GM21360 (cell line): ENCODE measurements around the gene JMY.
"Not testable (repeated sequence)": the region's sequence is repeated elsewhere in the genome, so short reads cannot be mapped to it uniquely, and the experiment has no call there.

Experiments
- ATAC-seq: cut with Tn5 transposase; IDR thresholded peaks from one replicate; pipeline ENCODE4 v1.9.1; 2021; ENCODE audit warnings: mild to moderate bottlenecking, moderate library complexity; ENCODE audit not compliant: unreplicated experiment

Gene JMY

GRCh38 chr5:79236362-79236969 is 535 bp downstream of the JMY start:
- peak; percentile 26 for ATAC-seq

GRCh38 chr5:79236970-79237739 is 1.2 kb downstream of the JMY start:
- ATAC-seq: peak; percentile 28

- no peak for ATAC-seq
Measured at GRCh38 chr5:79237740-79238560, 2.0 kb downstream of the JMY start.

GRCh38 chr5:79240561-79240960 is 4.6 kb downstream of the JMY start:
- no peak for ATAC-seq

GRCh38 chr5:79241535-79241979 is 5.6 kb downstream of the JMY start:
- no peak for ATAC-seq

- ATAC-seq: no peak
Measured at GRCh38 chr5:79242242-79243039, 6.5 kb downstream of the JMY start.

- no peak for ATAC-seq
Measured at GRCh38 chr5:79243224-79243623, 7.3 kb downstream of the JMY start.

- ATAC-seq: not testable (repeated sequence)
Measured at GRCh38 chr5:79254067-79254466, 18.1 kb downstream of the JMY start.

GRCh38 chr5:79255786-79256557 is 20.0 kb downstream of the JMY start:
- ATAC-seq: peak; percentile 55

GRCh38 chr5:79256563-79256962 is 20.6 kb downstream of the JMY start:
- no peak for ATAC-seq

GRCh38 chr5:79257314-79257713 is 21.4 kb downstream of the JMY start:
- ATAC-seq: no peak

- no peak for ATAC-seq
Measured at GRCh38 chr5:79258801-79259200, 22.9 kb downstream of the JMY start.

- ATAC-seq: no peak
Measured at GRCh38 chr5:79259383-79259782, 23.5 kb downstream of the JMY start.

GRCh38 chr5:79259810-79260209 is 23.9 kb downstream of the JMY start:
- no peak for ATAC-seq

- no peak for ATAC-seq
Measured at GRCh38 chr5:79261897-79262296, 26.0 kb downstream of the JMY start.

GRCh38 chr5:79263290-79263689 is 27.4 kb downstream of the JMY start:
- no peak for ATAC-seq

GRCh38 chr5:79267180-79267579 is 31.2 kb downstream of the JMY start:
- no peak for ATAC-seq

- no peak for ATAC-seq
Measured at GRCh38 chr5:79269733-79270166, 33.8 kb downstream of the JMY start.

- no peak for ATAC-seq
Measured at GRCh38 chr5:79273341-79273740, 37.4 kb downstream of the JMY start.

- ATAC-seq: no peak
Measured at GRCh38 chr5:79284846-79285245, 48.9 kb downstream of the JMY start.
